Activated CD8-positive, alpha-beta memory T cell treated with anti-CD3 and anti-CD28 coated beads for 4 hours (primary cell): ENCODE results near the gene SNX30.

Experiments used
- DNase-seq, 2 donors: peaks; one replicate each; pipeline ENCODE4 v3.0.0-alpha.2; 2020; ENCODE audit warnings: low read depth in 2 of 2

Gene SNX30

GRCh38 chr9:112752334-112753125, 2.0 kb downstream of the SNX30 start:
- no peak for DNase-seq

GRCh38 chr9:112753725-112754124, 3.2 kb downstream of the SNX30 start:
- DNase-seq = no peak

- DNase-seq = no peak
Observed at GRCh38 chr9:112754578-112754977, 4.0 kb downstream of the SNX30 start.

DNA sequence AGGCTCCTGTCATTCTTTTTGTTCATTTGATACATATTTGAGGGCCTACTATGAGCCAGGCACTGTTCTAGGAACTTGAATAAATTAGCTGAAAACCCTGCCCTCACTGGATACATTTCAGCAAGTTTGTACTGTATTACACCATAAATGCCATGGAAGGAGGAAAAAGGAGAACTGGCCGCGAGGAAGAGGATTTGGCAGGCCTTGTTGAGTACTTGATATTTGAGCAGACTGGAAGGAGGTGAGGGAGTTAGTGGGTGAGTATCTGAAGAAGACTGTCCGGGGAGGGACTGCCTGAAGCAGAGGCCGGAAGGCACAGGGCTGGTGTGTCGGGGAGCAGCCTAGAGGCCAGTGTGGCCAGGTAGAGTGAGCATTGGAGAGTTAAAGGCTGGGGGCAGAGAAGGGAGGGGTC, 4.5 kb downstream of the SNX30 start:
- no peak for DNase-seq

DNA sequence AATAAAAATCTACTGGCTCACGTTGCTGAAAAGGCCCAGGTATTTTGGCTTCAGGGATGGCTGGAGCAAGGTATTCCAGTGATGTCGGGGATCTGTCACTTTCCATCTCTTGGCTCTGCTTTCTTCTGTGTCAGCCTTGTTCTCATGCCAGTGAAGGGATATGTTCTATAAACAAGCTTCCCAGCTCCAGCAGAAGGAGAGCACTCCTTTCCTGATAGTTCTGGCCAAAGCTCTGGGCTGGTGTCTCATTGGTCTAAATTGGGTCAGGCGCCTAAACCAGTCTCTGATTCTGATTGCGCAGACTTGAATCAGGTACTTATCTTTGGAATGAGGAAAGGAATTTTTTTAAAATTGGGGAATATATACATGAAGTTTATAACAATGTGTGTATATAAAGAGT, 5.1 kb downstream of the SNX30 start:
- DNase-seq = no peak

DNA sequence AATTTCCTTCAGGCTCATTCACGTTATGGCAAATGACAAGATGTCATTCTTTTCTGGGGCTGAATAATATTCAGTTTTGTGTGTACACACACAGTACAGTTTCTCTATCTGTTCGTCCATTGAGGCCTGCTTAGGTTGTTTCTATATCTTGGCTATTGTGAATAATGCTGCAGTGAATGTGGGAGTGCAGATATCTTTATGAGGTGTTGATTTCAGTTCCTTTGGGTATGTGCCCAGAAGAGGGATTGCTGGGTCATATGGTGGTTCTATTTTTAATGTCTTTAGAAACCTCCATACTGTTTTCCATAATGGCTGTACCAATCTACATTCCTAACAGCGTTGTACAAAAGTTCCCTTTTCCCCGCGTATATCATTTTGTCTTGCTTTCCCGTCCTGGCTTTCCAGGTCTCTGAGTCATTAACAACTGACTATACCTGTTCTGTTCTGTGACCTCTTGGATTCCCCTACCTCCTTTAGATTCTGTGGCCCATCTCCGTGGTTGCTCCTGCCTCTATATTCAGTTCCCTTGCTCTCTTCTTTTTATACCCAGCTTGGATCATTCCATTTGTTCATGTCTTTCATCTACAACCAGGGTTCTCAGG, 6.8 kb downstream of the SNX30 start:
- DNase-seq = no peak

- no peak for DNase-seq
Observed at GRCh38 chr9:112757940-112758339, 7.4 kb downstream of the SNX30 start.

DNA sequence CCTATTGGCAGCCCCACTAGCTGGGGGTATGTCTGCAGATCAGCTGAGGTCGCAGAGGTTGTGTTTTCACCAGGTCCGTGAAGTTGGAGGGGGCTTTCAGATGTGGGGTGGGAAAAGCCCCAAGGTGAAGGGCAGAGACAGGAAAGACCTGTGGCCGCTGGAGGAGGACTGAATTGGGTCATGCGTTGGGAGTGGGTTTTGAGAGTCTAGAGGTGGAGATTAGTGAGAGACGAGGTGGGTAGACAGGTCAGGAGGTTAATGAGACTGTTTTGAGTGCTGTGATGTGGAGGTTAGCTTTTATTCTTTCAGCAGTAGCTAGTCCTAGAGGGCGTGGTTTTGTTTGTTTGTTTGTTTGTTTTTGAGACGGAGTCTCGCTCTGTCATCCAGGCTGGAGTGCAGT, 10.3 kb downstream of the SNX30 start:
- DNase-seq = no peak

GRCh38 chr9:112761912-112762655, 11.5 kb downstream of the SNX30 start:
- no peak for DNase-seq

DNA sequence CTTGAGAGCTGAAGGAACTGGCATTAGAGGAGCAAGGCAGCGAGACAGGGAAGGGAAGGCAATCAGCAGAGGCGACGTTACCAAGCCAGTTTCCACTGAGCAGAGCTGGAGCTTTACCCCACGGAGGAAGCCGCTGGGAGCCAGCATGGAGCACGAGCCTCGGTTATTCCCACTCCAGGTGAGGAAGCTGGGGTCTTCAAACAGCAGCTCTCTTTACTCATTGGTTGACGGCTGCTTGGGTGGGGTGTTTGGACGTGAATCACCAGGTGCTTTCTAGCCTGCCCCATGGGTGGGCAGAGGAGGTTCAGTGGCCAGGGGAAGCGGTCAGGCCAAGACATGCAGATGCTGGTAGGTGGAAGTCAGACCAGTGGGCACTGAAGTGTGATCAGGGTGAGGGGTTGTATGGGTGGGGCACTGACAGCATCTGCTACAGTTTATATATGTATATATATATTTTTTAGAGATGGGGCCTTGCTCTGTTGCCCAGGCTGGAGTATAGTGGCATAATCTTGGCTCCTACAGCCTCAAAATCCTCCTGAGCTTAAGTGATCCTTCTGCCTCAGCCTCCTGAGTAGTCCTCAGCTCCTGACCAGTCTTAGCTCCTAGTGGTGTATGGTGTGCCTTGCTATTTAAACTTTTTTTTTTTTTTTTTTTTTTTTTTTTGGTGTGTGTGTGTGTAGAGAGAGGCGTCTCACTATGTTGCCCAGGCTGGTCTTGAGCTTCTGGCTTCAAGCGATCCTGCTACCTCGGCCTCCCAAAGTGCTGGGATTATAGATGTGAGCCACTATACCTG, 12.4 kb downstream of the SNX30 start:
- DNase-seq = no peak

GRCh38 chr9:112764344-112764743, 13.8 kb downstream of the SNX30 start:
- DNase-seq = no peak

DNA sequence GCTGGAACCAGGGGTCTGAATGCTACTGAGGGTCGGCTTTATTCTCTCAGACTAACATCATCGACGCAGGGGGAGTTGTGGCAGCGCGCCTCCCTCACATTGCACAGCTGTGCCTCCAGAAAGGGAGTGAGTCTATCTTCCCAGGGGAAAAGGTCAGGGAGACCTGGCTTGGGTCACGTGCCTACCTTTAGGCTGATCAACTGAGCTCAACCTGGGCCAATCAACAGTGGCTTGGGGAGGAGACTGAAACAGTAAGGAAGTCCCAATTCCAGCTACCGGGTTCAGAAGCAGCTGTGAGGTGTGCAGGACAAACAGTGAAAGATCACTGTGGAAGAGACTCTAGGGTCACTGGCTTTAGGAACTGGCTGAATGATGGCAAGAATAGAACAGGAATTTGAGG, 14.3 kb downstream of the SNX30 start:
- no peak for DNase-seq

DNA sequence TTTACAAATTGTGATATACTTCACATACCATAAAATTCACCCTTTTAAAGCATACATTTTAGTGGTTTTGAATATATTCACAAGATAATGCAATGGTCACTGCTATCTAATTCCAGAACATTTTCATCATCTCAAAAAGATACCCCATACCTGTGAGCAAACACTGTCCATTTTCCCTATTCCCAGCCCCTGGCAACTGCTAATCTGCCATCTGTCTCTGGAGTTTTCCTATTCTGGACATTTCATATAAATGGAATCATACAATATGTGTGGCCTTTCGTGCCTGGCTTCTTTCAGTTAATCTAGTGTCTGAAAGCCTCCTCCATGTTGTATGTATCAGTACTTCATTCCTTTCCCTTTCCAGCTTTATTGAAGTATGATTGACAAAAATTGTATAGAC, 14.7 kb downstream of the SNX30 start:
- no peak for DNase-seq

DNA sequence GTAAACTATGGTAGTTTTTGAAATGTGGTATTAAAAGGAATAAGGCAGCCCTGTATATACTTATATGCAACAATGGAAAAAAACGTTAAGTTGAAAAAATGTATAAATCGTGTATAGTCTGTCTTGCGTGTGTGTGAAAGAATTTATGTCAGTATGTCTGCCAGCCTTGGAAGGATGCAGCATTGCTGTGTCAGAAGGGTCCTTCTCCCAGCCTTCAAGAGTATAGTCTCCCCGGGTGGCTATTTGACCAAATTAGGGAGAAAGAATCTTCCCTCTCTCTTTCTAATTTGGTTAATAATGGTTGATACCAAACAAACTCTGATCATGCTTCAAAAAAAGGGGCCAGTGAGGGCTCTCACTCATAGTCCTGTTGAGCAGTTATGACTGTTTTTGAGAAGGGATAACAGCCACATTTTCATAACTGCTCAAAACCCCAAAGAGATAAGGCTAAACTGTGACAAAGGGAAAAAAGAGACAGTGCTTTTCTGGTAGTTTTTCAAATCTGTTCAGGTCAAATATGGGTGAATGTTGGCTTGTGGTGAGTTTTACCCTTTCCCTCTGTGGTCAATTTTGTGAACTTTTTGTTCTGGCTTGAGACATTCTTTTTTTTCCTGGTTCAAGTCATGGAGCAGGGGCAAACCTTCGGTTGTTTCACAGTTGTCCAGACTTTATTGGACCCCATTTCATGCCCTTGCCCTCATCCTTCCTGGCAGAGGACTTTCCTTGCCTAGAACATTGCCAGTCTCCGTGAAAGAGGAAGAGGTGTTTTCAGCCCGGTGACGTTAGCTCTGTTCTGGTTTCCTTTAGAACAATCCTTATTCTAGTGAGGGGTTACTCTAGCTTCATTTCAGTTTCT, 21.0 kb downstream of the SNX30 start:
- no peak for DNase-seq

- no peak for DNase-seq
Observed at GRCh38 chr9:112772215-112772509, 21.6 kb downstream of the SNX30 start.

- DNase-seq = no peak
Observed at GRCh38 chr9:112772551-112772950, 22.0 kb downstream of the SNX30 start.

GRCh38 chr9:112774006-112774996, 23.7 kb downstream of the SNX30 start:
- DNase-seq = no peak

DNA sequence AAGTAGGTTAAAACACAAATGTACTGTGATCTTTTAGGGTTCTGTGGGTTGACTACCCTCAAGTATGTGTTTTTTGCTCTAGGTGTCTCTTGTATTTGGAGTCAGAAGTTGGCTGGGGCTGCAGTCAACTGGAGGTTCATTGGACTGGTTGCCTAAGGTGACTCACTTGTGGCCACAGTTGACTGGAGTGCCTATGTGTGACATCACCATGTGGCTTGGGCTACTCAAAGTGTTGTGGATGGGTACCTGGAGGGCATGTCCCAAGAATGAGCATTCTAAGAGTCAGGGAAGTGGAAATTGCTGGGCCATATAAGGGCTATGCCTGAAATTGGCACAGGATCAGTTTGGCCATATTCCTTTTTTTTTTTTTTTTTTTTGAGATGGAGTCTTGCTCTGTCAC, 27.4 kb downstream of the SNX30 start:
- DNase-seq = no peak

DNA sequence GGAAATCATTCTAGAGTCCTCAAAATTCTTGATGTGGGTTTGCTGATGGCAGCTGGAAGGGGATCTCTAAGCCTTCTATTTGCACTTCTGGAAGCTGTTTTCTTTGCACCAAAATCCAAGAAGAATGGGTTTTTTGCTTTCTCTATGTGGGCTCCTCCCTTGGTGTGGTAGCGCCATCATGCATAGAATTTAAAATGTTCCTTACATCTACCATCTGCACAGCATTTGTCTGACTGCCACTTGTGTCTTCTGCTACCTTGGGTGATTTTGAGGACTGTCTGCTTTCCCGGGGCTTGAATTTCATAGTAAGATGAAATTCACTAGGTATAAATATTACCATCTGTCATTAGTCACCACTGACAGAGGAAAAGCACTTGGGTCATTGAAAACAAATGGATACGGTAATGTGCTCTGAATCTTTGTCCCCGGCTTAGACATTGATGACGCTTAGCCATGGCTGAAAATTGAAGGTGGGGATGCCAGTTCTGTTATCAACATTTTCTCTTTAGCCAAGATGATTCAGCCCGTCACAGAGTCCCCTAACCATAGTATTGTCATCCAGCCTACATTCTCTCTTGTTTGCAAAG, 30.0 kb downstream of the SNX30 start:
- DNase-seq = no peak

GRCh38 chr9:112782218-112782617, 31.7 kb downstream of the SNX30 start:
- no peak for DNase-seq
